Activated naive CD8-positive, alpha-beta T cell treated with anti-CD3 and anti-CD28 coated beads, Interleukin-2, amount 10 ng/mL, durations not matched to agents 7 days and 5 days (primary cell): ENCODE measurements around the gene ZFHX3. TPM values are rescaled to one million over a fixed set of nuclear protein-coding genes. Genes with fewer than 3 reads are reported as not detected.

Experiments
- ATAC-seq: fragments of 150-1000 bp; cut with Tn5 transposase; one replicate; pipeline ENCODE4 v1.10.0; 2021; ENCODE audit warnings: low read depth, moderate library complexity
- POLR2A ChIA-PET: fragments of 350-600 bp; sonication (Branson Sonifier 250); formaldehyde crosslinking; loops from one replicate; lab custom pipeline; 2021; ENCODE audit warnings: antibody characterized with exemption; lab: Charles Lee
- DNase-seq: peaks from one replicate; pipeline ENCODE4 v3.0.0; 2021
- H3K27ac Mint-ChIP-seq: one replicate; pipeline ENCODE4 v1.8.0; 2022; ENCODE audit warnings: mild to moderate bottlenecking, mixed read lengths
- H3K27me3 Mint-ChIP-seq: one replicate; pipeline ENCODE4 v1.8.0; 2022; ENCODE audit warnings: mild to moderate bottlenecking, moderate library complexity, mixed read lengths
- H3K36me3 Mint-ChIP-seq: one replicate; pipeline ENCODE4 v1.8.0; 2021; ENCODE audit warnings: mild to moderate bottlenecking, mixed read lengths
- H3K4me1 Mint-ChIP-seq: one replicate; pipeline ENCODE4 v1.8.0; 2021; ENCODE audit warnings: mixed read lengths
- H3K4me3 Mint-ChIP-seq: one replicate; pipeline ENCODE4 v1.8.0; 2022; ENCODE audit warnings: mild to moderate bottlenecking, moderate library complexity, mixed read lengths
- H3K9me3 Mint-ChIP-seq: one replicate; pipeline ENCODE4 v1.8.0; 2021; ENCODE audit warnings: mixed read lengths
- total RNA-seq, 2 experiments: library from RNA; stranded (reverse); gene quantifications; one replicate each; pipeline ENCODE4 v1.2.3, GENCODE V29; 2021

ZFHX3 gene
- total RNA-seq, 2 experiments from 2014 or later, result 1.1 to 1.6 TPM

- Mint-ChIP-seq H3K9me3 (no peaks in the 10 kb centered on the region), H3K4me3 (no peak overlapping the region), H3K27me3 (peaks cover 22% of the 10 kb centered on the region), H3K4me1 (peaks cover 3% of the 10 kb centered on the region), H3K36me3 (no peaks in the 10 kb centered on the region), H3K27ac (no peak overlapping the region)
- ATAC-seq (no peak), DNase-seq (no peak)
- POLR2A ChIA-PET, result no interaction called here
These were observed 109.8 kb downstream of the ZFHX3 start for GRCh38 chr16:72937916-72938794.

DNA sequence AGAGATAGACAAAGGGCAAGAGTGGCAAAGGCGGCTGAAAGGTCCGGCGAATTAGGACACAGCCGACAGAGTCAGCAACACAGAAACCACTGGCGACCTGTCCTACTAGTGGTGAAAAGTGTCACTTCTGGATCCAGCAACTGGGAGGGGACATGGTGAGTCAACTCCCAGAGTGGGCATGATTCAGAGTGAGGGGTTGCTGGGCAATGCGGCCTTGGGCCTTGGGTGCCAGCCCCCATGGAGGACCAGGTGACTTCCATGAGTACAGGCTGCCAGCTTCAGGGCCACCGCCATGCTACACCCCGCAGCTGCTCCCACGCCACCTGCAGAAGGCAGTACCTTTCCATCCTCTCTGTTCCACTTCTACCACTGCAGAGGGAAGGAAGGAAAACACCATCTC lies 110.6 kb downstream of the ZFHX3 start:
- no peak for DNase-seq
- H3K36me3 Mint-ChIP-seq, result no peaks in the 10 kb centered on the region
- H3K9me3 Mint-ChIP-seq, result no peaks in the 10 kb centered on the region
- POLR2A ChIA-PET, result no interaction called here
- H3K4me3 Mint-ChIP-seq, result no peak overlapping the region
- ATAC-seq, result no peak
- H3K27ac Mint-ChIP-seq, result peak overlapping the region; percentile 28
- H3K27me3 Mint-ChIP-seq, result peaks cover 19% of the 10 kb centered on the region
- H3K4me1 Mint-ChIP-seq, result peaks cover 8% of the 10 kb centered on the region

DNA sequence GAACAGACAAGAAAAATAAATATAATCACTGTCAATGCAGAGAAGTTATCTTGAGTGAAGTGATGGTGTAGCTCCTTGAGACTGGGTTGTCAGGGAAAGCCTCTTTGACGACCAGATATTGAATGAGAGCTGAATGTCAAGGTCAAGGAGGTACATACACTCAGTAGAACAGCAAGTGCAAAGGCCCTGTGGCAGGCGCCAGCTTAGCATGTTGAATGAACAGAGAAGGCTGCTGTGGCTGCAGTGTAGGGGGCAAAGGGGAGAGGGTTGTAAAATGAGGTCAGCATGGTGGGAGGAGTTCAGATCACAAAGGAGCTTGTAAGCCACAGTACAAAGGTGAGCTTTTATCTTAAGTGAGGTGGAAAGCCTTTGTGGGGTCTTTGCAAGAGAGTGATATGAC lies 111.5 kb downstream of the ZFHX3 start:
- Mint-ChIP-seq H3K27me3 (peaks cover 14% of the 10 kb centered on the region), H3K36me3 (no peaks in the 10 kb centered on the region), H3K4me1 (peaks cover 15% of the 10 kb centered on the region), H3K4me3 (no peak overlapping the region), H3K9me3 (no peaks in the 10 kb centered on the region), H3K27ac (no peak overlapping the region)
- no peak for ATAC-seq
- POLR2A ChIA-PET, result no interaction called here
- DNase-seq, result no peak

DNA sequence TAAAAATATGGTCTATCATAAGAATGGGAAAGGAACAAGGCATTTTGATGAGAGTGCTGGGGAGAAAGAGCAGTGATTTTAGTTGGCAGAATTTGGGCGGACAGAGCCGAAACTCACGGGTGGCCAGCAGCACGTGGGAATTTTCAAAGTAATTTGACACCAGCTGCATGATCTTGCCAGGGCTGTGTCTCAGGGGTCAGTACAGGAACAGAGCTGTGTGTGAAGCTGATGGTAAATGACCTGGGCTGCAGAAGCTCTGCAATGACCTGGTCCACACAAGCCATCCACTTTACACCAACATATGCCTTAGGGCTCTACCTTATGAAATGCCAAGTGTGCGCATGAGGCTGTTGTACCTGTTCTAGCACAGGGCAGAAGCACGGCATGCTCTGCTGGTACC lies 112.0 kb downstream of the ZFHX3 start:
- DNase-seq (no peak), ATAC-seq (no peak)
- Mint-ChIP-seq H3K36me3 (no peaks in the 10 kb centered on the region), H3K4me1 (peaks cover 15% of the 10 kb centered on the region), H3K4me3 (no peak overlapping the region), H3K9me3 (no peaks in the 10 kb centered on the region), H3K27ac (no peak overlapping the region), H3K27me3 (peaks cover 14% of the 10 kb centered on the region)
- POLR2A ChIA-PET, result no interaction called here

- ATAC-seq (no peak), DNase-seq (no peak)
- no peaks in the 10 kb centered on the region for H3K36me3 Mint-ChIP-seq
- H3K27ac Mint-ChIP-seq, result no peak overlapping the region
- no peaks in the 10 kb centered on the region for H3K9me3 Mint-ChIP-seq
- H3K4me1 Mint-ChIP-seq, result peaks cover 15% of the 10 kb centered on the region
- POLR2A ChIA-PET, result no interaction called here
- peaks cover 16% of the 10 kb centered on the region for H3K27me3 Mint-ChIP-seq
- H3K4me3 Mint-ChIP-seq, result no peak overlapping the region
These were observed 113.1 kb downstream of the ZFHX3 start for GRCh38 chr16:72934636-72935403.

- peaks cover 12% of the 10 kb centered on the region for H3K27me3 Mint-ChIP-seq
- H3K36me3 Mint-ChIP-seq, result no peaks in the 10 kb centered on the region
- H3K4me1 Mint-ChIP-seq, result peaks cover 18% of the 10 kb centered on the region
- POLR2A ChIA-PET, result interaction anchor here (1.2 kb wide), 1 partner anchor 10 kb away, joined by 6 read pairs; no protein-coding TSS in a partner anchor
- peak overlapping the region; percentile 7 for H3K27ac Mint-ChIP-seq
- ATAC-seq (no peak), DNase-seq (no peak)
- no peaks in the 10 kb centered on the region for H3K9me3 Mint-ChIP-seq
- no peak overlapping the region for H3K4me3 Mint-ChIP-seq
These were observed 115.1 kb downstream of the ZFHX3 start for GRCh38 chr16:72932677-72933335.

GRCh38 chr16:72932050-72932449 lies 115.9 kb downstream of the ZFHX3 start:
- POLR2A ChIA-PET, result interaction anchor here (1.2 to 3.6 kb wide), 2 partner anchors 9 to 12 kb away, joined by 6 to 28 read pairs; no protein-coding TSS in a partner anchor
- H3K27me3 Mint-ChIP-seq, result peaks cover 8% of the 10 kb centered on the region
- H3K27ac Mint-ChIP-seq, result peak overlapping the region; percentile 74
- no peak for DNase-seq
- peaks cover 2% of the 10 kb centered on the region for H3K36me3 Mint-ChIP-seq
- peak; percentile 81 for ATAC-seq
- peaks cover 20% of the 10 kb centered on the region for H3K4me1 Mint-ChIP-seq
- peak overlapping the region; percentile 46 for H3K4me3 Mint-ChIP-seq
- H3K9me3 Mint-ChIP-seq, result no peaks in the 10 kb centered on the region

GRCh38 chr16:72930396-72930795 lies 117.5 kb downstream of the ZFHX3 start:
- Mint-ChIP-seq H3K27me3 (peaks cover 8% of the 10 kb centered on the region), H3K9me3 (no peaks in the 10 kb centered on the region), H3K4me3 (no peak overlapping the region), H3K36me3 (peaks cover 2% of the 10 kb centered on the region), H3K27ac (no peak overlapping the region), H3K4me1 (peaks cover 21% of the 10 kb centered on the region)
- POLR2A ChIA-PET, result interaction anchor here (3.6 kb wide), 1 partner anchor 10 kb away, joined by 28 read pairs; no protein-coding TSS in a partner anchor
- no peak for DNase-seq
- ATAC-seq, result no peak

DNA sequence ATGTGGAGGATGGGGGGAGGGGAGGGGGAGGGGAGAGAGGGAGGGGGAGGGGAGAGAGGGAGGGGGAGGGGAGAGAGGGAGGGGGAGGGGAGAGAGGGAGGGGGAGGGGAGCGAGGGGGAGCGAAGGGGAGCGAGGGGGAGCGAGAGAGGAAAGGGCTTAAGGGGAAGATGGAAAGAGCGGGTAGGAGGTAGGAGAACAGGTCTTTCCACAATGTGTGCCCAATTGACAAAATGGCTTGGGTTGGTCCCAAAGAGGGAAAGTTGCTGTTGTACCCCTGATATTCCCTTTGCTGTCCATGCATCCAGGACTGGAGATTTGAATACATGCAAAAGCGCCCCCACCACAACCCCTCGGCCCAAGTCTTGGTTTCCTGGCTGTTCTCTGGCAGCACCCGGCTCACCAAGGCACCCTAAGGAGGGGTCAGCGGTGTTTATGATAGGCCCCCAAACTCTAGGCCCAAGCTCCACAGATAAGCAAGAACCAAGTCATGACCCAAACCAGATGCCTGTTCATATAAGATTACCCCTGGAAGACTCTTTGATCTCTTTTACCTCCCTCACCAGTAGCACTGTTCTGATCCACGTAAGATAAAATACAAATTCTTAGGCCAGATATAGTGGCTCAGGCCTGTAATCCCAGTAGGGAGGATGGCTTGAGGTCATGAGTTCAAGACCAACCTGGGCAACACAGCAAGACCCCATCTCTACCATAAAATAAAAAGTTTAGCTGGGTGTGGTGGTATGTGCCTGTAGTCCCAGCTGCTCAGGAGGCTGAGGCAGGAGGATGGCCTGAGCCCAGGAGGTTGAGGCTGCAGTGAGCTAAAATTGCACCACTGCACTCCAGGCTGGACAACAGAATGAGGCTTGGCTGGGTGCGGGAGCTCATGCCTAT lies 119.6 kb downstream of the ZFHX3 start:
- Mint-ChIP-seq H3K27ac (no peak overlapping the region), H3K9me3 (peaks cover 3% of the 10 kb centered on the region)

GRCh38 chr16:72927199-72928089 lies 120.5 kb downstream of the ZFHX3 start:
- Mint-ChIP-seq H3K27ac (no peak overlapping the region), H3K4me3 (no peak overlapping the region), H3K9me3 (peaks cover 4% of the 10 kb centered on the region), H3K4me1 (peaks cover 19% of the 10 kb centered on the region), H3K27me3 (peaks cover 2% of the 10 kb centered on the region), H3K36me3 (peaks cover 8% of the 10 kb centered on the region)
- ATAC-seq (peak; percentile 24), DNase-seq (no peak)
- POLR2A ChIA-PET, result no interaction called here

More for the DNA sequence above, 119.6 kb downstream of the ZFHX3 start:
- H3K36me3 Mint-ChIP-seq, result peaks cover 8% of the 10 kb centered on the region
- no peak overlapping the region for H3K4me3 Mint-ChIP-seq
- peaks cover 2% of the 10 kb centered on the region for H3K27me3 Mint-ChIP-seq
- POLR2A ChIA-PET, result no interaction called here
- peaks cover 20% of the 10 kb centered on the region for H3K4me1 Mint-ChIP-seq
- no peak for DNase-seq
- ATAC-seq, result no peak

- peaks cover 20% of the 10 kb centered on the region for H3K4me1 Mint-ChIP-seq
- peaks cover 5% of the 10 kb centered on the region for H3K9me3 Mint-ChIP-seq
- peaks cover 13% of the 10 kb centered on the region for H3K36me3 Mint-ChIP-seq
- ATAC-seq (no peak), DNase-seq (no peak)
- peak overlapping the region; percentile 1 for H3K27ac Mint-ChIP-seq
- H3K4me3 Mint-ChIP-seq, result no peak overlapping the region
- POLR2A ChIA-PET, result no interaction called here
- peaks cover 2% of the 10 kb centered on the region for H3K27me3 Mint-ChIP-seq
These were observed 121.5 kb downstream of the ZFHX3 start for GRCh38 chr16:72926177-72927070.
